ENCODE measurements around the gene TMEM18.

The TMEM18 gene

GRCh38 chr2:673016-673415 is 4.2 kb downstream of the TMEM18 start:
- Histone ChIP-seq H3K4me1 (no peaks in the 10 kb centered on the region), H3K9me3 (no peaks in the 10 kb centered on the region), H3K27me3 (no peaks in the 10 kb centered on the region), H3K36me3 (peaks cover 3% of the 10 kb centered on the region; the same call in 1 of the 2 replicates), H3K4me3 (ENCODE audit: low read depth, low read length) (no peak overlapping the region)
- no peak for TF ChIP-seq CTCF (IDR thresholded peaks at IDR 0.05; ENCODE audit: low read depth, low read length)
- no peak for DNase-seq

GRCh38 chr2:672606-672905 is 4.7 kb downstream of the TMEM18 start:
- Histone ChIP-seq H3K36me3 (peaks cover 3% of the 10 kb centered on the region; the same call in 1 of the 2 replicates), H3K9me3 (no peaks in the 10 kb centered on the region), H3K4me1 (no peaks in the 10 kb centered on the region), H3K4me3 (ENCODE audit: low read depth, low read length) (no peak overlapping the region), H3K27me3 (no peaks in the 10 kb centered on the region)
- no peak for DNase-seq
- no peak for TF ChIP-seq CTCF (IDR thresholded peaks at IDR 0.05; ENCODE audit: low read depth, low read length)

GRCh38 chr2:671787-672605 is 5.2 kb downstream of the TMEM18 start:
- Histone ChIP-seq H3K27me3 (no peaks in the 10 kb centered on the region), H3K36me3 (peaks cover 3% of the 10 kb centered on the region; the same call in 1 of the 2 replicates), H3K4me3 (ENCODE audit: low read depth, low read length) (no peak overlapping the region), H3K9me3 (no peaks in the 10 kb centered on the region), H3K4me1 (no peaks in the 10 kb centered on the region)
- no peak for DNase-seq
- TF ChIP-seq CTCF (IDR thresholded peaks at IDR 0.05; ENCODE audit: low read depth, low read length), result no peak

- H3K4me3 ChIP-seq (ENCODE audit: low read depth, low read length), result no peak overlapping the region
- H3K9me3 ChIP-seq, result no peaks in the 10 kb centered on the region
- H3K27me3 ChIP-seq, result no peaks in the 10 kb centered on the region
- peaks cover 3% of the 10 kb centered on the region; the same call in 1 of the 2 replicates for H3K36me3 ChIP-seq
- DNase-seq, result no peak
- H3K4me1 ChIP-seq, result no peaks in the 10 kb centered on the region
- TF ChIP-seq CTCF (IDR thresholded peaks at IDR 0.05; ENCODE audit: low read depth, low read length), result no peak
Measured at GRCh38 chr2:671072-671471, 6.1 kb downstream of the TMEM18 start.

DNA sequence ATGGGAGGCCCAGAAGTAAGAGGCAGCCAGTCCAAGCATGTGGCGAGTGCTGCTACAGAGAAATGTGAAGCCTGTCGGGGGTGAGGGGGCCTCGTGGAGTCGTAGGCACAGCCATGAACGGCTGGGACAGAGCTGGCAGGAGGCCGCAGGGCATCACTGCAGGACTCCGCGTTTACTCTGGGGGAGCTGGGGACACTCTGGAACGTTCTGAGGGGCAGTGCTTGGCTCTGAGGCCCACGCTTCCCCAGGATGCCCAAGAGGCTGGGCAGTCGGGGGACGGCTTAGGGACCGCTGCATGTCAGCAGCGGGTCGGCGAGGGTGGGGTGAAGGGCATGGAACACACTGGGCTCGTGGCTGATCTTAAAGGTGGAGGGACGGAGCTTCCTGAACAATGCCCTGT is 6.6 kb downstream of the TMEM18 start:
- H3K27me3 ChIP-seq, result no peaks in the 10 kb centered on the region
- TF ChIP-seq CTCF (IDR thresholded peaks at IDR 0.05; ENCODE audit: low read depth, low read length), result no peak
- H3K9me3 ChIP-seq, result no peaks in the 10 kb centered on the region
- no peaks in the 10 kb centered on the region for H3K4me1 ChIP-seq
- peaks cover 3% of the 10 kb centered on the region; the same call in 1 of the 2 replicates for H3K36me3 ChIP-seq
- no peak overlapping the region for H3K4me3 ChIP-seq (ENCODE audit: low read depth, low read length)
- DNase-seq, result no peak

DNA sequence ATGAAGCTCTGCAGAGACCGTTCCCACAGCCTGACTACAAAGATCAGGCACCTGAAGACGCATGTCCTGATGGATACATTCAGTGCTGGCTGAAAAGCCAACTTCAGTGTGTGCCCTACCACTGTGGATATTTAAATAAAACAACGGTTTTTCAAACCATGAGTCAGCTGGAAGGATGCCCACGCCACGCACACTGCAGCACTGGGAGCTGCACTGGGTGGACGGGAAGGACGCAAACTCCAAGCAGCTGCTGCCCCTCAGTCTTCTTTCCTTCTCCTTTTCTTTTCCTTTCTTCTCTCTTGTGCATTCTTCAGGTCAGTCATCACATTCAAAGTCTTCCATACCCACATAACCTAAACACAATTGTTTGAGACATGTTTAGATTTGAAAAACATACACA is 7.9 kb downstream of the TMEM18 start:
- Histone ChIP-seq H3K9me3 (no peaks in the 10 kb centered on the region), H3K27me3 (no peaks in the 10 kb centered on the region), H3K4me1 (no peaks in the 10 kb centered on the region), H3K4me3 (ENCODE audit: low read depth, low read length) (no peak overlapping the region), H3K36me3 (peaks cover 3% of the 10 kb centered on the region; the same call in 1 of the 2 replicates)
- TF ChIP-seq CTCF (IDR thresholded peaks at IDR 0.05; ENCODE audit: low read depth, low read length), result no peak
- DNase-seq, result no peak
